ENCODE measurements around the gene PDZD2.

DNA sequence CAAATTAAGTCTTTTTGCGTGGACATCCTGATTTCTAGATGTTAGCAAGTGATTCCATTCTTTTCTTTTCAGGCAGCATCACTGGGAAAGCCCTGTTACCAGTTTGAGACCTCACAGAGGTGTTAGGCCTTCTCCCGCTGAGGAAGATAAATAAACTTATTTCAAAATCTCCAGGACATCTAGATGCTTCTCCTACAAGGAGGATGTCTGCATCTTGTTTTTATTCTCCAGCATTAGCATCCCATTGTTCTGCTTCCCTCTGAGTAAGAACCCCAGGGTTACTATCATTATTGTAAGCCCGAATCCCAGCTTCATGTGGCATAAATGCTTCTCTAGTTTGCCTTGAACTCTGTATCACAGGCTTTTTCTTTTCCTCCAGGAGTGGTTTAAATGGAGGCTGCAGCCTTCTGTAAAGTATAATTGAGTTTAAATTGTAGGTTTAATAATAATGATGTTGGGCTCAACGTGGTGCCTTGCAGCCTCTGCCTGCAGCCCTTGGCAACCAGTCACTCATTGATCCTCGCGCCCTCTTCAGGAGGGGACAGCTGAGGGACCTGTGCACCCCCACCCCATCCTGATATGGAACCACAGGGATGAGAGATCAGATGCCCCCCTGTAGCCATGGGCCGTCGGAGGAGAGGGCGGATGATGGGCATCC is 114.9 kb downstream of the PDZD2 start:
- TF ChIP-seq CTCF (IDR thresholded peaks at IDR 0.05): peak; percentile 18
- TF ChIP-seq EZH2 (IDR thresholded peaks at IDR 0.05): no peak
- no peak for TF ChIP-seq EZH2phosphoT487 (IDR thresholded peaks at IDR 0.05)

Data from neural progenitor cell (in vitro differentiated cells).